ENCODE results near the gene S100A2. TPM values are rescaled to one million over a fixed set of nuclear protein-coding genes. Genes with fewer than 3 reads are reported as not detected.

The S100A2 gene
- total and polyA plus RNA-seq, 2 donors (not counting 1 experiment from before 2014, with no cell fraction given) = 0.19 TPM; not detected in 1

- CTCF ChIA-PET = interaction anchor here (1.6 to 1.8 kb wide), 3 partner anchors 12 to 24 kb away, joined by 6 to 12 read pairs (median 7); no protein-coding TSS in a partner anchor
- no peak for DNase-seq
- no peak for ATAC-seq (ENCODE audit: low read depth)
- H3K4me1 Mint-ChIP-seq = no peaks in the 10 kb centered on the region
- no peak overlapping the region for H3K4me3 Mint-ChIP-seq
- WGBS (ENCODE audit: insufficient coverage) = 100% methylated on average over 1 of the region's 1 CpG
- Histone ChIP-seq H3K79me2 (ENCODE audit: control insufficient read depth, insufficient read depth, low read length) (no peaks in the 10 kb centered on the region), H3K36me3 (replicated peaks in 1 of 2; ENCODE audit: control extremely low read depth in 1 of 2, control insufficient read depth in 1 of 2, extremely low read depth in 1 of 2, insufficient read depth in 2 of 2, low read length in 1 of 2) (no peaks in the 10 kb centered on the region), H3K27me3 (replicated peaks in 1 of 4; ENCODE audit: control extremely low read depth in 1 of 4, control insufficient read depth in 3 of 4, insufficient read depth in 4 of 4, low read length in 3 of 4) (no peaks in the 10 kb centered on the region), H2AFZ (ENCODE audit: insufficient read depth, low read depth, low read length, poor library complexity, severe bottlenecking) (no peak overlapping the region), H3K9me3 (ENCODE audit: control extremely low read depth in 1 of 3, control insufficient read depth in 2 of 3, insufficient read depth in 1 of 3, low read length in 2 of 3) (no peaks in the 10 kb centered on the region), H3K4me3 (ENCODE audit: control extremely low read depth in 1 of 5, extremely low read depth in 1 of 5, insufficient read depth in 1 of 5, low read depth in 2 of 5, low read length in 4 of 5) (no peak overlapping the region), H3K9ac (ENCODE audit: low read length) (no peak overlapping the region), H3K27ac (ENCODE audit: low read length in 2 of 2) (no peak overlapping the region), H3K4me2 (replicated peaks; ENCODE audit: low read depth, low read length, poor library complexity, severe bottlenecking) (no peak overlapping the region), H3K4me1 (ENCODE audit: control insufficient read depth in 2 of 2, insufficient read depth in 2 of 2, low read length in 2 of 2) (no peaks in the 10 kb centered on the region), H4K20me1 (ENCODE audit: control insufficient read depth, insufficient read depth, low read length, poor library complexity, severe bottlenecking) (no peaks in the 10 kb centered on the region)
- no peak for TF ChIP-seq EZH2 (IDR thresholded peaks at IDR 0.05; ENCODE audit: borderline replicate concordance, insufficient read depth, low read depth, low read length, poor library complexity, severe bottlenecking)
- TF ChIP-seq, protein P1, sequence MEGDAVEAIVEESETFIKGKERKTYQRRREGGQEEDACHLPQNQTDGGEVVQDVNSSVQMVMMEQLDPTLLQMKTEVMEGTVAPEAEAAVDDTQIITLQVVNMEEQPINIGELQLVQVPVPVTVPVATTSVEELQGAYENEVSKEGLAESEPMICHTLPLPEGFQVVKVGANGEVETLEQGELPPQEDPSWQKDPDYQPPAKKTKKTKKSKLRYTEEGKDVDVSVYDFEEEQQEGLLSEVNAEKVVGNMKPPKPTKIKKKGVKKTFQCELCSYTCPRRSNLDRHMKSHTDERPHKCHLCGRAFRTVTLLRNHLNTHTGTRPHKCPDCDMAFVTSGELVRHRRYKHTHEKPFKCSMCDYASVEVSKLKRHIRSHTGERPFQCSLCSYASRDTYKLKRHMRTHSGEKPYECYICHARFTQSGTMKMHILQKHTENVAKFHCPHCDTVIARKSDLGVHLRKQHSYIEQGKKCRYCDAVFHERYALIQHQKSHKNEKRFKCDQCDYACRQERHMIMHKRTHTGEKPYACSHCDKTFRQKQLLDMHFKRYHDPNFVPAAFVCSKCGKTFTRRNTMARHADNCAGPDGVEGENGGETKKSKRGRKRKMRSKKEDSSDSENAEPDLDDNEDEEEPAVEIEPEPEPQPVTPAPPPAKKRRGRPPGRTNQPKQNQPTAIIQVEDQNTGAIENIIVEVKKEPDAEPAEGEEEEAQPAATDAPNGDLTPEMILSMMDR (IDR thresholded peaks at IDR 0.05) = no peak
- H3K27ac Mint-ChIP-seq = no peak overlapping the region
- H3K9me3 Mint-ChIP-seq (ENCODE audit: insufficient read depth) = no peaks in the 10 kb centered on the region
- intact Hi-C loops (cut with micrococcal nuclease) = no loop called here
- H3K27me3 Mint-ChIP-seq = peaks cover 10% of the 10 kb centered on the region
- POLR2A ChIA-PET = no interaction called here
These were observed 9.3 kb downstream of the S100A2 start for GRCh38 chr1:153556348-153556747.

DNA sequence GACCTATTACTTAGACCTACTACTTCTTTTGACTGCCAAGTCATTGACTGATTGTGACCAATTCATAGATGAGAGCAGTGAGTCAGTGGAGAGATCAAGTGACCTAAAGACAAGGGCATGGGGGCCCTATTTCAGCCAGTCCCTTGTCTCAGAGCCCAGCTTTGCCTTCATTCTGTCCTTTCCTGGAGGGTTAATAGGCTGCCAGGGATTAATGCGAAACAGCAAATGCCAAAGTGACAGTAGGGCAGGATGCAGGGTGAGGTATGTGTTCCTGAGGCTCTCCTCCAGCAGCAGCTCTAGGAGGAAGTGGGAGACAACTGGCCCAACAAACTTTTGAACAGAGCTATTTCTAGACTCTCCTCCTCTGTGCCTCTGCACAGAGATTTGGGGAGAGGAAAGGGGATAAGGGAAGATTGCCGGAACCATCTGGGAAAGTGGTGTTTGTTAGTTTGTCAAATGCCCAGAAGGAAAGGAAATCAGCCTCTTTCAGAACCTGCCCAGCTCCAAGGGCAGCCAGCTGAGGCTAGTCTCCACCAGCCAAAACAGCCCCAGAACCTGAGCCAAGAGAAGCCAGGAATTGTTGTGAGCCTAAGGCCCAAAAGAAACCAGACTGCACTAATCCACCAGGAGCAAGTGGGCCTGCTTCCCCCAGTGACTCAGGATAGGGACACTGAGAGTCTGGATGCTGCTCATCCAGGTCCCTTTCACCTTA, 11.7 kb downstream of the S100A2 start:
- ChIA-PET POLR2A (interaction anchor here (0.9 kb wide), 1 partner anchor 12 kb away, joined by 3 read pairs; no protein-coding TSS in a partner anchor), CTCF (interaction anchor here (0.9 to 3.6 kb wide), 5 partner anchors 9 to 44 kb away, joined by 3 to 10 read pairs (median 4); no protein-coding TSS in a partner anchor)
- Mint-ChIP-seq H3K27ac (no peak overlapping the region), H3K9me3 (ENCODE audit: insufficient read depth) (no peaks in the 10 kb centered on the region), H3K27me3 (peaks cover 16% of the 10 kb centered on the region), H3K4me1 (peaks cover 2% of the 10 kb centered on the region), H3K4me3 (no peak overlapping the region)
- no peaks in the 10 kb centered on the region for H3K79me2 ChIP-seq (ENCODE audit: control insufficient read depth, insufficient read depth, low read length)
- H4K20me1 ChIP-seq (ENCODE audit: control insufficient read depth, insufficient read depth, low read length, poor library complexity, severe bottlenecking) = no peaks in the 10 kb centered on the region
- H3K4me1 ChIP-seq (ENCODE audit: control insufficient read depth in 2 of 2, insufficient read depth in 2 of 2, low read length in 2 of 2) = no peaks in the 10 kb centered on the region
- 100% methylated on average over 1 of the region's 2 CpGs for WGBS (ENCODE audit: insufficient coverage)
- H3K4me2 ChIP-seq (replicated peaks; ENCODE audit: low read depth, low read length, poor library complexity, severe bottlenecking) = no peak overlapping the region
- no peaks in the 10 kb centered on the region for H3K36me3 ChIP-seq (replicated peaks in 1 of 2; ENCODE audit: control extremely low read depth in 1 of 2, control insufficient read depth in 1 of 2, extremely low read depth in 1 of 2, insufficient read depth in 2 of 2, low read length in 1 of 2)
- H2AFZ ChIP-seq (ENCODE audit: insufficient read depth, low read depth, low read length, poor library complexity, severe bottlenecking) = no peak overlapping the region
- H3K9ac ChIP-seq (ENCODE audit: low read length) = no peak overlapping the region
- H3K27ac ChIP-seq (ENCODE audit: low read length in 2 of 2) = no peak overlapping the region
- no peak for TF ChIP-seq EZH2 (IDR thresholded peaks at IDR 0.05; ENCODE audit: borderline replicate concordance, insufficient read depth, low read depth, low read length, poor library complexity, severe bottlenecking)
- TF ChIP-seq, protein P1 (IDR thresholded peaks at IDR 0.05) = no peak
- H3K9me3 ChIP-seq (ENCODE audit: control extremely low read depth in 1 of 3, control insufficient read depth in 2 of 3, insufficient read depth in 1 of 3, low read length in 2 of 3) = no peaks in the 10 kb centered on the region
- H3K27me3 ChIP-seq (replicated peaks in 1 of 4; ENCODE audit: control extremely low read depth in 1 of 4, control insufficient read depth in 3 of 4, insufficient read depth in 4 of 4, low read length in 3 of 4) = peaks cover 0 to 5% (median 0%) of the 10 kb centered on the region in 4 experiments
- no peak for ATAC-seq (ENCODE audit: low read depth)
- no peak for DNase-seq
- intact Hi-C loops (cut with micrococcal nuclease) = no loop called here
- H3K4me3 ChIP-seq (ENCODE audit: control extremely low read depth in 1 of 5, extremely low read depth in 1 of 5, insufficient read depth in 1 of 5, low read depth in 2 of 5, low read length in 4 of 5) = no peak overlapping the region
